ENCODE results near the gene OR13C3. TPM values are rescaled to one million over a fixed set of nuclear protein-coding genes. Genes with fewer than 3 reads are reported as not detected.
"Not testable (repeated sequence)": the region's sequence is repeated elsewhere in the genome, so short reads cannot be mapped to it uniquely, and the experiment has no call there.

Gene OR13C3
- total and polyA plus RNA-seq, 2 donors (not counting 1 experiment from before 2014, with no cell fraction given), result not detected

DNA sequence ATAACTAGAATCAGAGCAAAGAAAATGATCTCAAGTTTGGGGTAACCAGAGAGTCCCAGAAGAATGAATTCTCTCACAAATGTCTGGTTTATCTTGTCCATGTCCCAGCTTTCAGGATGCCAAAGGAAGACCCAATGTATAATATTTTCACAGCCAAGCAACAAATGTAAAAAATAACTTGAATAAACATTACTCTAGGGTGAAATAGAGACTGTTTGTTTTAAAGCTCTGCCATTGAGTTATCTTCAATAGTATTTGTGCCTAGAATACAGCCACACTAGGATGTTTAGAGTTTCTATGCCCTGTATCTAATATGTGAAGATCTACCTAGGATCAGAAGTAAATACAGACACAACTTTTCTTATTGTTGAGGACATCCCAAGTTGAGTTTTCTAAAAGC is 9.5 kb downstream of the OR13C3 start, which contains the start of gene OR13C4:
TSS of gene OR13C4 (minus strand) at position 101 of the 400 bp plus-strand sequence. CDS start at position 101, 0 bp downstream.
- no peaks in the 10 kb centered on the region for H3K27me3 ChIP-seq (ENCODE audit: control insufficient read depth, insufficient read depth, low read length)
- no peak within 1 kb of the TSS for H3K4me3 ChIP-seq (replicated peaks in 1 of 4; ENCODE audit: control extremely low read depth in 1 of 4, insufficient read depth in 1 of 4, low read depth in 3 of 4, low read length in 4 of 4)
- DNase-seq (ENCODE audit: low read depth in 2 of 2), result no peak
- TF ChIP-seq EZH2 (IDR thresholded peaks at IDR 0.05; ENCODE audit: low read length, missing control alignments), result no peak
- TF ChIP-seq, protein P1, sequence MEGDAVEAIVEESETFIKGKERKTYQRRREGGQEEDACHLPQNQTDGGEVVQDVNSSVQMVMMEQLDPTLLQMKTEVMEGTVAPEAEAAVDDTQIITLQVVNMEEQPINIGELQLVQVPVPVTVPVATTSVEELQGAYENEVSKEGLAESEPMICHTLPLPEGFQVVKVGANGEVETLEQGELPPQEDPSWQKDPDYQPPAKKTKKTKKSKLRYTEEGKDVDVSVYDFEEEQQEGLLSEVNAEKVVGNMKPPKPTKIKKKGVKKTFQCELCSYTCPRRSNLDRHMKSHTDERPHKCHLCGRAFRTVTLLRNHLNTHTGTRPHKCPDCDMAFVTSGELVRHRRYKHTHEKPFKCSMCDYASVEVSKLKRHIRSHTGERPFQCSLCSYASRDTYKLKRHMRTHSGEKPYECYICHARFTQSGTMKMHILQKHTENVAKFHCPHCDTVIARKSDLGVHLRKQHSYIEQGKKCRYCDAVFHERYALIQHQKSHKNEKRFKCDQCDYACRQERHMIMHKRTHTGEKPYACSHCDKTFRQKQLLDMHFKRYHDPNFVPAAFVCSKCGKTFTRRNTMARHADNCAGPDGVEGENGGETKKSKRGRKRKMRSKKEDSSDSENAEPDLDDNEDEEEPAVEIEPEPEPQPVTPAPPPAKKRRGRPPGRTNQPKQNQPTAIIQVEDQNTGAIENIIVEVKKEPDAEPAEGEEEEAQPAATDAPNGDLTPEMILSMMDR (conservative IDR thresholded peaks at IDR 0.05 in 1 of 2, IDR thresholded peaks at IDR 0.05 in 1 of 2; ENCODE audit: low read depth in 1 of 2, low read length in 2 of 2), result no peak
- H3K4me1 ChIP-seq (ENCODE audit: control insufficient read depth, extremely low read depth, insufficient read depth, low read length), result no peaks in the 10 kb centered on the region
- H3K36me3 ChIP-seq (ENCODE audit: control insufficient read depth, insufficient read depth, low read length), result no peaks in the 10 kb centered on the region
- no peak within 1 kb of the TSS for H3K4me2 ChIP-seq (ENCODE audit: extremely low read depth, insufficient read depth, low read length)
- H3K79me2 ChIP-seq (ENCODE audit: control insufficient read depth, insufficient read depth, low read length), result no peaks in the 10 kb centered on the region
- H3K27ac ChIP-seq (ENCODE audit: insufficient read depth, low read length), result no peak within 1 kb of the TSS
- H2AFZ ChIP-seq (ENCODE audit: low read length), result no peak within 1 kb of the TSS
- no peaks in the 10 kb centered on the region for H3K9me3 ChIP-seq (ENCODE audit: control insufficient read depth, insufficient read depth, low read depth, low read length)
- H3K9ac ChIP-seq (ENCODE audit: insufficient read depth, low read length), result no peak within 1 kb of the TSS
- no peaks in the 10 kb centered on the region for H4K20me1 ChIP-seq (ENCODE audit: control insufficient read depth, extremely low read depth, insufficient read depth, low read length)

DNA sequence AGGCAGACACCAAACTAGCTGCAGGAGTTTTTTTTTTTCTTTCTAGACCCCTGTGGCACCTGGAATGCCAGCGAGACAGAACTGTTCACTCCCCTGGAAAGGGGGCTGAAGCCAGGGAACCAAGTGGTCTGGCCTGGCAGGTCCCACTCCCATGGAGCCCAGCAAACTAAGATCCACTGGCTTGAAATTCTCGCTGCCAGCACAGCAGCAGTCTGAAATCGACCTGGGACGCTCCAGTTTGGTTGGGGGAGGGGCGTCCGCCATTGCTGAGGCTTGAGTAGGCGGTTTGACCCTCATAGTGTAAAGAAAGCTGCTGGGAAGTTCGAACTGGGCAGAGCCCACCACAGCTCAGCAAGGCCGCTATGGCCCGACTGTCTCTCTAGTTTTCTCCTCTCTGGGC is 16.4 kb downstream of the OR13C3 start:
- H3K4me1 ChIP-seq (ENCODE audit: control insufficient read depth, extremely low read depth, insufficient read depth, low read length); H2AFZ ChIP-seq (ENCODE audit: low read length); H3K9ac ChIP-seq (ENCODE audit: insufficient read depth, low read length); H3K27ac ChIP-seq (ENCODE audit: insufficient read depth, low read length); H3K79me2 ChIP-seq (ENCODE audit: control insufficient read depth, insufficient read depth, low read length); H3K4me3 ChIP-seq (replicated peaks in 1 of 4; ENCODE audit: control extremely low read depth in 1 of 4, insufficient read depth in 1 of 4, low read depth in 3 of 4, low read length in 4 of 4); H3K9me3 ChIP-seq (ENCODE audit: control insufficient read depth, insufficient read depth, low read depth, low read length); H3K4me2 ChIP-seq (ENCODE audit: extremely low read depth, insufficient read depth, low read length); H3K27me3 ChIP-seq (ENCODE audit: control insufficient read depth, insufficient read depth, low read length); H4K20me1 ChIP-seq (ENCODE audit: control insufficient read depth, extremely low read depth, insufficient read depth, low read length); H3K36me3 ChIP-seq (ENCODE audit: control insufficient read depth, insufficient read depth, low read length); DNase-seq (ENCODE audit: low read depth in 2 of 2): not testable (repeated sequence)

DNA sequence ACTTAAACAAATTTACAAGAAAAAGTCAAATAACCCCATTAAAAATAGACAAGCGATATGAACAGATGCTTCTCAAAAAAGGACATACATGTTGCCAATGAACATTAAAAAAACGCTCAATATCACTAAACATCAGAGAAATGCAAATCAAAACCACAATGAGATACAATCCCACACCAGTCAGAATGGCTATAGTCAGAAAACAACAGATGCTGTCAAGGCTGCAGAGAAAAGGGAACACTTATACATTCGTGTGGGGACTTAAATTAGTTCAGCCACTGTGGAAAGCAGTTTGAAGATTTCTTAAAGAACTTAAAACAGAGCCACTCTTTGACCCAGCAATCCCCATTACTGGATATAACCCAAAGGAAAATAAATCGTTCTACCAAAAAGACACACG is 21.8 kb downstream of the OR13C3 start:
- no peak overlapping the region for H3K9ac ChIP-seq (ENCODE audit: insufficient read depth, low read length)
- no peaks in the 10 kb centered on the region for H4K20me1 ChIP-seq (ENCODE audit: control insufficient read depth, extremely low read depth, insufficient read depth, low read length)
- no peak overlapping the region for H3K27ac ChIP-seq (ENCODE audit: insufficient read depth, low read length)
- no peaks in the 10 kb centered on the region for H3K27me3 ChIP-seq (ENCODE audit: control insufficient read depth, insufficient read depth, low read length)
- H2AFZ ChIP-seq (ENCODE audit: low read length), result no peak overlapping the region
- no peaks in the 10 kb centered on the region for H3K36me3 ChIP-seq (ENCODE audit: control insufficient read depth, insufficient read depth, low read length)
- no peak for TF ChIP-seq EZH2 (IDR thresholded peaks at IDR 0.05; ENCODE audit: low read length, missing control alignments)
- TF ChIP-seq, protein P1 (conservative IDR thresholded peaks at IDR 0.05 in 1 of 2, IDR thresholded peaks at IDR 0.05 in 1 of 2; ENCODE audit: low read depth in 1 of 2, low read length in 2 of 2), result no peak
- H3K4me3 ChIP-seq (replicated peaks in 1 of 4; ENCODE audit: control extremely low read depth in 1 of 4, insufficient read depth in 1 of 4, low read depth in 3 of 4, low read length in 4 of 4), result no peak overlapping the region
- H3K4me2 ChIP-seq (ENCODE audit: extremely low read depth, insufficient read depth, low read length), result no peak overlapping the region
- H3K4me1 ChIP-seq (ENCODE audit: control insufficient read depth, extremely low read depth, insufficient read depth, low read length), result no peaks in the 10 kb centered on the region
- H3K9me3 ChIP-seq (ENCODE audit: control insufficient read depth, insufficient read depth, low read depth, low read length), result no peaks in the 10 kb centered on the region
- H3K79me2 ChIP-seq (ENCODE audit: control insufficient read depth, insufficient read depth, low read length), result no peaks in the 10 kb centered on the region
- no peak for DNase-seq (ENCODE audit: low read depth in 2 of 2)
